ENCODE data around the gene DDX1. TPM values are rescaled to one million over a fixed set of nuclear protein-coding genes. Genes with fewer than 3 reads are reported as not detected.

Gene DDX1
- total RNA-seq, 1 donor from 2014 or later: 48.1 TPM

DNA sequence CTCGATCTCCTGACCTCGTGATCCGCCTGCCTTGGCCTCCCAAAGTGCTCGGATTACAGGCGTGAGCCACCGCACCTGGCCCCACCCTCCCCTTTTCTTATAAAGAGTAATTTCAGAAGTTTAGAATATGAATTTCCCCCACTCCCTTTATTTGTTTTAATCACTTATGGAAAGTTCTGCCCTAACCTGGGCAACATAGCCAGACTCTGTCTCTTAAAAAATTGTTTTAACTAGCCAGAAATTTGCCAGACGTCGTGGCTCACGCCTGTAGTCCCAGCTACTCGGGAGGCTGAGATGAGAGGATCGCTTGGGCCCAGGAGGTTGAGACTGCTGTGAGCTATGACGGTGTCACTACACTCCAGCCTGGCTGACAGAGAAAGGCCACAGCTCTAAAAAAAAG, 22.8 kb upstream of the DDX1 start:
- no peaks in the 10 kb centered on the region for H3K27me3 ChIP-seq
- H3K36me3 ChIP-seq: no peaks in the 10 kb centered on the region
- no peak for DNase-seq (ENCODE audit: extremely low spot score in 2 of 2)
- TF ChIP-seq POLR2A (IDR thresholded peaks at IDR 0.05): no peak
- TF ChIP-seq, protein P1, sequence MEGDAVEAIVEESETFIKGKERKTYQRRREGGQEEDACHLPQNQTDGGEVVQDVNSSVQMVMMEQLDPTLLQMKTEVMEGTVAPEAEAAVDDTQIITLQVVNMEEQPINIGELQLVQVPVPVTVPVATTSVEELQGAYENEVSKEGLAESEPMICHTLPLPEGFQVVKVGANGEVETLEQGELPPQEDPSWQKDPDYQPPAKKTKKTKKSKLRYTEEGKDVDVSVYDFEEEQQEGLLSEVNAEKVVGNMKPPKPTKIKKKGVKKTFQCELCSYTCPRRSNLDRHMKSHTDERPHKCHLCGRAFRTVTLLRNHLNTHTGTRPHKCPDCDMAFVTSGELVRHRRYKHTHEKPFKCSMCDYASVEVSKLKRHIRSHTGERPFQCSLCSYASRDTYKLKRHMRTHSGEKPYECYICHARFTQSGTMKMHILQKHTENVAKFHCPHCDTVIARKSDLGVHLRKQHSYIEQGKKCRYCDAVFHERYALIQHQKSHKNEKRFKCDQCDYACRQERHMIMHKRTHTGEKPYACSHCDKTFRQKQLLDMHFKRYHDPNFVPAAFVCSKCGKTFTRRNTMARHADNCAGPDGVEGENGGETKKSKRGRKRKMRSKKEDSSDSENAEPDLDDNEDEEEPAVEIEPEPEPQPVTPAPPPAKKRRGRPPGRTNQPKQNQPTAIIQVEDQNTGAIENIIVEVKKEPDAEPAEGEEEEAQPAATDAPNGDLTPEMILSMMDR (IDR thresholded peaks at IDR 0.05): no peak
- no peak for TF ChIP-seq POLR2AphosphoS5 (IDR thresholded peaks at IDR 0.05; ENCODE audit: insufficient read depth in 1 of 2, low read depth in 1 of 2)
- H3K27ac ChIP-seq: no peak overlapping the region
- no peaks in the 10 kb centered on the region for H3K9me3 ChIP-seq
- H3K4me1 ChIP-seq: no peaks in the 10 kb centered on the region
- intact Hi-C loops (cut with DNase I): no loop called here
- no peak overlapping the region for H3K4me3 ChIP-seq

DNA sequence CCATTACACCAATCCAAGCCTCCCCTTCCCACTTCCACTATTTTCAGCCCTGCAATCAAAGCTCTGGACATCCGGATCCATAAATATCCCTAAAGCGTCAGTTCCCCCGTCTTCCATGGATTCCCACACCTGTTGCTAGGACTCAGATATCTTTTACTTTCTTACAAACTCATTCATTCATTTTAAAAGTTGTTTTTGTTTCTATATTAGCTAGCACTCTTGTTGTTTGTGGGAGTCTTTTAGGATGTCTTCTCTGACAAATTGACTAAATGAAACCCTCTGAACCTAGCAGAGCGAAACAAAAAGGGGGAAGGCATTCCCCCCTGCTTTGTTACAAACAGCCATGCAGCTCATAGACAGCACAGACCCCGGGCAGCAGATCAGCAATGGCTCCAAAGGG, 21.6 kb upstream of the DDX1 start:
- intact Hi-C loops (cut with DNase I): no loop called here
- Histone ChIP-seq H3K4me3 (no peak overlapping the region), H3K36me3 (no peaks in the 10 kb centered on the region), H3K4me1 (no peaks in the 10 kb centered on the region), H3K9me3 (no peaks in the 10 kb centered on the region), H3K27ac (no peak overlapping the region), H3K27me3 (no peaks in the 10 kb centered on the region)
- no peak for DNase-seq (ENCODE audit: extremely low spot score in 2 of 2)
- no peak for TF ChIP-seq POLR2A (IDR thresholded peaks at IDR 0.05)

GRCh38 chr2:15571729-15572128, 19.9 kb upstream of the DDX1 start:
- no peaks in the 10 kb centered on the region for H3K4me1 ChIP-seq
- no peak for TF ChIP-seq POLR2A (IDR thresholded peaks at IDR 0.05)
- no peak for TF ChIP-seq POLR2AphosphoS5 (IDR thresholded peaks at IDR 0.05; ENCODE audit: insufficient read depth in 1 of 2, low read depth in 1 of 2)
- TF ChIP-seq, protein P1 (IDR thresholded peaks at IDR 0.05): no peak
- H3K4me3 ChIP-seq: no peak overlapping the region
- no peak for DNase-seq (ENCODE audit: extremely low spot score in 2 of 2)
- intact Hi-C loops (cut with DNase I): no loop called here
- no peak overlapping the region for H3K27ac ChIP-seq
- H3K27me3 ChIP-seq: no peaks in the 10 kb centered on the region
- H3K36me3 ChIP-seq: no peaks in the 10 kb centered on the region
- no peaks in the 10 kb centered on the region for H3K9me3 ChIP-seq

- Histone ChIP-seq H3K27ac (no peak overlapping the region), H3K4me3 (no peak overlapping the region), H3K9me3 (no peaks in the 10 kb centered on the region), H3K27me3 (no peaks in the 10 kb centered on the region), H3K36me3 (no peaks in the 10 kb centered on the region), H3K4me1 (no peaks in the 10 kb centered on the region)
- no peak for DNase-seq (ENCODE audit: extremely low spot score in 2 of 2)
- TF ChIP-seq, protein P1 (IDR thresholded peaks at IDR 0.05): peak in 2 of 3 experiments; percentile 38 to 53
- TF ChIP-seq POLR2AphosphoS5 (IDR thresholded peaks at IDR 0.05; ENCODE audit: insufficient read depth in 1 of 2, low read depth in 1 of 2): no peak
- intact Hi-C loops (cut with DNase I): no loop called here
These were observed 14.5 kb upstream of the DDX1 start for GRCh38 chr2:15577071-15577735.

DNA sequence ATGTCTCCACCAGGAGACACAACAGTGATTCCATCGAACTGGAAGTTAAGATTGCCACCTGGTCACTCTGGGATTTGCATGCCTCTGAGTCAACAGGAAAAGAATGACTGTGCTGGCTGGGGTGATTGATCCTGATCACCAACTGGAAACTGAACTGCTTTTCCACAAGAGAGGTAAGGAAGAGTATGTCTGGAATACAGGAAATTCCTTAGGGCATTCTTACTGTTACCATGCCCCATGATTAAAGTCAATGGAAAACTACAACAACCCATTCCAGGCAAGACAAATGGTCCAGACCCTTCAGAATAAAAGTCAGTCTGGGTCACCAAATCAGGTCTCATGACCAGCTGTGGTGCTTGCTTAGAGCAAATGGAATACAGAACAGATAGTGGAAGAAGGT, 12.0 kb upstream of the DDX1 start:
- Histone ChIP-seq H3K9me3 (no peaks in the 10 kb centered on the region), H3K27ac (no peak overlapping the region), H3K27me3 (no peaks in the 10 kb centered on the region), H3K4me3 (no peak overlapping the region), H3K4me1 (no peaks in the 10 kb centered on the region), H3K36me3 (no peaks in the 10 kb centered on the region)
- intact Hi-C loops (cut with DNase I): no loop called here
- DNase-seq (ENCODE audit: extremely low spot score in 2 of 2): no peak
- TF ChIP-seq POLR2A (IDR thresholded peaks at IDR 0.05): no peak
- TF ChIP-seq POLR2AphosphoS5 (IDR thresholded peaks at IDR 0.05; ENCODE audit: insufficient read depth in 1 of 2, low read depth in 1 of 2): no peak
- TF ChIP-seq, protein P1 (IDR thresholded peaks at IDR 0.05): no peak
